SK-N-DZ (cell line): ENCODE measurements around the gene KDM5A.
"Not testable (repeated sequence)": the region's sequence is repeated elsewhere in the genome, so short reads cannot be mapped to it uniquely, and the experiment has no call there.

ENCODE experiments used
- DNase-seq: peaks from one replicate; pipeline ENCODE4 v3.0.0-alpha.2; 2015; ENCODE audit warnings: low spot score

KDM5A gene

GRCh38 chr12:334125-334524 is 55.0 kb downstream of the KDM5A start:
- DNase-seq: no peak

GRCh38 chr12:332581-333205 is 56.4 kb downstream of the KDM5A start:
- no peak for DNase-seq

GRCh38 chr12:331287-331686 is 57.8 kb downstream of the KDM5A start:
- no peak for DNase-seq

GRCh38 chr12:325906-326305 is 63.2 kb downstream of the KDM5A start:
- DNase-seq: no peak

- DNase-seq: no peak
These were observed 65.6 kb downstream of the KDM5A start for GRCh38 chr12:323507-323906.

GRCh38 chr12:321606-322326 is 67.4 kb downstream of the KDM5A start:
- no peak for DNase-seq

GRCh38 chr12:318759-319515 is 70.2 kb downstream of the KDM5A start:
- DNase-seq: no peak

GRCh38 chr12:308511-308910 is 80.6 kb downstream of the KDM5A start:
- DNase-seq: no peak

- no peak for DNase-seq
These were observed 81.7 kb downstream of the KDM5A start for GRCh38 chr12:307406-307805.

GRCh38 chr12:304805-305204 is 84.3 kb downstream of the KDM5A start:
- DNase-seq: no peak

- not testable (repeated sequence) for DNase-seq
These were observed 86.4 kb downstream of the KDM5A start for GRCh38 chr12:302766-303165.

GRCh38 chr12:300166-300565 is 89.0 kb downstream of the KDM5A start:
- DNase-seq: not testable (repeated sequence)

GRCh38 chr12:299511-299910 is 89.6 kb downstream of the KDM5A start:
- DNase-seq: not testable (repeated sequence)

- not testable (repeated sequence) for DNase-seq
These were observed 91.1 kb downstream of the KDM5A start for GRCh38 chr12:298059-298458.

- DNase-seq: no peak
These were observed 94.0 kb downstream of the KDM5A start for GRCh38 chr12:295132-295531.

- DNase-seq: no peak
These were observed 95.9 kb downstream of the KDM5A start for GRCh38 chr12:293199-293598.

- no peak for DNase-seq
These were observed 96.9 kb downstream of the KDM5A start for GRCh38 chr12:292186-292585.

GRCh38 chr12:291153-291723 is 97.9 kb downstream of the KDM5A start:
- DNase-seq: no peak

GRCh38 chr12:288687-289086 is 100.4 kb downstream of the KDM5A start:
- no peak for DNase-seq

GRCh38 chr12:286531-287300 is 102.4 kb downstream of the KDM5A start:
- no peak for DNase-seq

- DNase-seq: no peak
These were observed 111.1 kb downstream of the KDM5A start for GRCh38 chr12:278046-278445.

GRCh38 chr12:275812-276211 is 113.3 kb downstream of the KDM5A start:
- no peak for DNase-seq
